Thoracic aorta (tissue), 2 donors: Measurements from ENCODE around the gene CYP4Z1. TPM values are rescaled to one million over a fixed set of nuclear protein-coding genes. Genes with fewer than 3 reads are reported as not detected.

Experiments used
- ATAC-seq: fragments of 150-250 bp; one replicate; pipeline ENCODE4 v1.8.0; 2017; ENCODE audit warnings: low read depth; ENCODE audit not compliant: insufficient number of reproducible peaks, low FRiP score
- DNase-seq: peaks from one replicate; pipeline ENCODE4 v3.0.0-alpha.2; 2020; ENCODE audit warnings: low spot score
- H3K27ac ChIP-seq, 2 donors: fragments of 200-600 bp; sonication (generic); 1 replicate in 1 of 2; 2 replicates in 1 of 2; pipeline ENCODE4 v1.5.1; 2016; ENCODE audit warnings: mild to moderate bottlenecking in 2 of 2, moderate library complexity in 2 of 2
- H3K27me3 ChIP-seq: fragments of 200-600 bp; sonication (generic); replicated peaks from 2 replicates; pipeline ENCODE4 v1.6.0; 2016; ENCODE audit warnings: mild to moderate bottlenecking; ENCODE audit not compliant: insufficient read depth
- H3K36me3 ChIP-seq: fragments of 200-600 bp; sonication (generic); one replicate; pipeline ENCODE4 v1.5.1; 2016
- H3K4me1 ChIP-seq, 2 donors: fragments of 200-600 bp; sonication (generic); 1 replicate in 1 of 2; 2 replicates in 1 of 2; pipeline versions ENCODE4 v1.5.1 to v1.6.0; 2016; ENCODE audit warnings: low read depth in 2 of 2, mild to moderate bottlenecking in 1 of 2; ENCODE audit not compliant: control insufficient read depth in 1 of 2
- H3K4me3 ChIP-seq: fragments of 200-600 bp; sonication (generic); 2 replicates; pipeline ENCODE4 v1.5.1; 2016; ENCODE audit warnings: mild to moderate bottlenecking
- H3K9me3 ChIP-seq: fragments of 200-600 bp; sonication (generic); 2 replicates; pipeline ENCODE4 v1.5.1; 2016
- CTCF ChIP-seq: fragments of 200-600 bp; sonication (generic); IDR thresholded peaks from one replicate; pipeline ENCODE4 v1.5.1; 2019; ENCODE audit warnings: antibody characterized with exemption
- total RNA-seq, 2 donors: library from RNA; depleted of rRNA; stranded (reverse); fragments of >200 nt; gene quantifications; one replicate each; pipeline versions ENCODE4 v1.1.0 to v1.2.3, GENCODE V29; 2016

The CYP4Z1 gene
- total RNA-seq, 2 donors from 2014 or later, result 1.1 to 3.9 TPM

- Histone ChIP-seq H3K9me3 (no peaks in the 10 kb centered on the region), H3K4me1 (no peaks in the 10 kb centered on the region), H3K27ac (no peak overlapping the region), H3K4me3 (no peak overlapping the region), H3K27me3 (no peaks in the 10 kb centered on the region), H3K36me3 (no peaks in the 10 kb centered on the region)
- no peak for ATAC-seq
- no peak for DNase-seq
- TF ChIP-seq CTCF, result no peak
These were observed 93.7 kb downstream of the CYP4Z1 start for GRCh38 chr1:47160716-47161115.

GRCh38 chr1:47161298-47162040, 94.4 kb downstream of the CYP4Z1 start:
- TF ChIP-seq CTCF, result no peak
- no peaks in the 10 kb centered on the region for H3K9me3 ChIP-seq
- no peak overlapping the region for H3K27ac ChIP-seq
- no peaks in the 10 kb centered on the region for H3K36me3 ChIP-seq
- H3K4me1 ChIP-seq, result no peaks in the 10 kb centered on the region
- DNase-seq (no peak), ATAC-seq (no peak)
- H3K4me3 ChIP-seq, result no peak overlapping the region
- no peaks in the 10 kb centered on the region for H3K27me3 ChIP-seq

- no peak for DNase-seq
- TF ChIP-seq CTCF, result no peak
- H3K4me3 ChIP-seq, result no peak overlapping the region
- H3K27me3 ChIP-seq, result no peaks in the 10 kb centered on the region
- H3K27ac ChIP-seq, result no peak overlapping the region
- no peaks in the 10 kb centered on the region for H3K36me3 ChIP-seq
- no peak for ATAC-seq
- no peaks in the 10 kb centered on the region for H3K9me3 ChIP-seq
- no peaks in the 10 kb centered on the region for H3K4me1 ChIP-seq
These were observed 97.5 kb downstream of the CYP4Z1 start for GRCh38 chr1:47164552-47164951.

Other genes starting within 250 kb of the CYP4Z1 start
- gene CYP4A11, start 125.8 kb upstream of the CYP4Z1 start, total RNA-seq, result not detected
- gene CYP4X1, start 43.6 kb upstream of the CYP4Z1 start, total RNA-seq, result 10 to 100 TPM; 29.6 to 47.9 TPM
- not detected for gene CYP4A22, start 70.2 kb downstream of the CYP4Z1 start, total RNA-seq
- not detected for gene PDZK1IP1, start 122.8 kb downstream of the CYP4Z1 start, total RNA-seq
- 1 to 10 TPM; 2.4 to 3.0 TPM for gene TAL1, start 165.0 kb downstream of the CYP4Z1 start, total RNA-seq
- 1 to 10 TPM; 1.1 to 2.2 TPM for gene STIL, start 246.9 kb downstream of the CYP4Z1 start, total RNA-seq